ENCODE data around the gene SLC30A7.

GRCh38 chr1:100862591-100862990, 33.3 kb upstream of the SLC30A7 start:
- no peak for TF ChIP-seq CTCF (IDR thresholded peaks at IDR 0.05; ENCODE audit: low read depth, low read length)
- no peak for TF ChIP-seq EZH2phosphoT487 (IDR thresholded peaks at IDR 0.05; ENCODE audit: low read depth)
